Measurements from ENCODE around the gene XXYLT1. TPM values are rescaled to one million over a fixed set of nuclear protein-coding genes. Genes with fewer than 3 reads are reported as not detected.

Gene XXYLT1
- total RNA-seq, 6 experiments from 2014 or later, result 1.7 to 6.5 (median 2.1) TPM

GRCh38 chr3:195214381-195214780 lies 56.6 kb downstream of the XXYLT1 start:
- no peak for ATAC-seq
- no peak for TF ChIP-seq POLR2A (IDR thresholded peaks at IDR 0.05)
- TF ChIP-seq, protein P1, sequence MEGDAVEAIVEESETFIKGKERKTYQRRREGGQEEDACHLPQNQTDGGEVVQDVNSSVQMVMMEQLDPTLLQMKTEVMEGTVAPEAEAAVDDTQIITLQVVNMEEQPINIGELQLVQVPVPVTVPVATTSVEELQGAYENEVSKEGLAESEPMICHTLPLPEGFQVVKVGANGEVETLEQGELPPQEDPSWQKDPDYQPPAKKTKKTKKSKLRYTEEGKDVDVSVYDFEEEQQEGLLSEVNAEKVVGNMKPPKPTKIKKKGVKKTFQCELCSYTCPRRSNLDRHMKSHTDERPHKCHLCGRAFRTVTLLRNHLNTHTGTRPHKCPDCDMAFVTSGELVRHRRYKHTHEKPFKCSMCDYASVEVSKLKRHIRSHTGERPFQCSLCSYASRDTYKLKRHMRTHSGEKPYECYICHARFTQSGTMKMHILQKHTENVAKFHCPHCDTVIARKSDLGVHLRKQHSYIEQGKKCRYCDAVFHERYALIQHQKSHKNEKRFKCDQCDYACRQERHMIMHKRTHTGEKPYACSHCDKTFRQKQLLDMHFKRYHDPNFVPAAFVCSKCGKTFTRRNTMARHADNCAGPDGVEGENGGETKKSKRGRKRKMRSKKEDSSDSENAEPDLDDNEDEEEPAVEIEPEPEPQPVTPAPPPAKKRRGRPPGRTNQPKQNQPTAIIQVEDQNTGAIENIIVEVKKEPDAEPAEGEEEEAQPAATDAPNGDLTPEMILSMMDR (IDR thresholded peaks at IDR 0.05), result no peak
- H3K4me1 ChIP-seq, result no peaks in the 10 kb centered on the region
- H3K9me3 ChIP-seq, result no peaks in the 10 kb centered on the region
- H3K4me3 ChIP-seq, result no peak overlapping the region
- H3K27me3 ChIP-seq, result no peaks in the 10 kb centered on the region
- H3K36me3 ChIP-seq, result no peaks in the 10 kb centered on the region
- no peak overlapping the region for H3K27ac ChIP-seq
- no peak for DNase-seq
- intact Hi-C loops (cut with DNase I), result no loop called here
- WGBS (ENCODE audit: insufficient coverage, low coverage, low lambda C conversion rate, missing lambda C conversion rate), result 89% methylated on average over 4 of the region's 8 CpGs

- Histone ChIP-seq H3K36me3 (no peaks in the 10 kb centered on the region), H3K9me3 (no peaks in the 10 kb centered on the region), H3K4me1 (no peaks in the 10 kb centered on the region), H3K4me3 (no peak overlapping the region), H3K27ac (no peak overlapping the region), H3K27me3 (no peaks in the 10 kb centered on the region)
- DNase-seq, result no peak
- TF ChIP-seq, protein P1 (IDR thresholded peaks at IDR 0.05), result no peak
- no peak for TF ChIP-seq POLR2A (IDR thresholded peaks at IDR 0.05)
- intact Hi-C loops (cut with DNase I), result no loop called here
- ATAC-seq, result no peak
- WGBS (ENCODE audit: insufficient coverage, low coverage, low lambda C conversion rate, missing lambda C conversion rate), result 96% methylated on average over 5 of the region's 9 CpGs
Observed at GRCh38 chr3:195213639-195214315, 57.2 kb downstream of the XXYLT1 start.

DNA sequence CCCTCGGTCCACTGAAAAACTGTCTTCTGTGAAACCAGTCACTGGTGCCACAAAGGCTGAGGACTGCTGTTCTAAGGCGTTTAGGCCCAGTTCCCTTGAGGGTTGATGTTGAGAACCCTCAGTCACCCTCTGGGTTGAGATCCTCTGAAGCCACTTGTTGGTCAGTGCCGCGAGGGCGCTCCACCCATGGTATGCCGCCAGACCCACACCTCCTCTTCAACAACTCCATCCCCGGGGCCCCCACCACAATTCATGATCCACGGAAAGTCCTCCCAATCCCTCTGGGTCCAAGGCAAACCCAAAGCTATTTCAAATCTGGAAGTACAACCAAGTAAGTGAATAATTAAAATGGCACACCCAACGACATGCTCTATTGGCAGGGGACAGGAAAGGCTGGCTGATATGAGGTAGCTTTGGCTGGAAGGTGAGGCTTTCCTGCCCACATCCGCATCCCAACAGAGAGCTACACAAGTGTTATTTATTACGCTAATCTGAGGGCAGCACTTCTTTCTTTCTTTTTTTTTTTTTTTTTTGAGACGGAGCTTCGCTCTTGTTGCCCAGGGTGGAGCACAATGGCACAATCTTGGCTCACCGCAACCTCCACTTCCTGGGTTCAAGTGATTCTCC lies 58.1 kb downstream of the XXYLT1 start:
- ATAC-seq, result no peak
- H3K27ac ChIP-seq, result no peak overlapping the region
- WGBS (ENCODE audit: insufficient coverage, low coverage, low lambda C conversion rate, missing lambda C conversion rate), result 90% methylated on average over 5 of the region's 14 CpGs

GRCh38 chr3:195212033-195212748 lies 58.8 kb downstream of the XXYLT1 start:
- no peak overlapping the region for H3K27ac ChIP-seq
- no peaks in the 10 kb centered on the region for H3K27me3 ChIP-seq
- H3K36me3 ChIP-seq, result no peaks in the 10 kb centered on the region
- intact Hi-C loops (cut with DNase I), result no loop called here
- WGBS (ENCODE audit: insufficient coverage, low coverage, low lambda C conversion rate, missing lambda C conversion rate), result 86% methylated on average over 12 of the region's 22 CpGs
- TF ChIP-seq, protein P1 (IDR thresholded peaks at IDR 0.05), result no peak
- TF ChIP-seq POLR2A (IDR thresholded peaks at IDR 0.05), result no peak
- DNase-seq (no peak), ATAC-seq (no peak)
- no peaks in the 10 kb centered on the region for H3K4me1 ChIP-seq
- no peaks in the 10 kb centered on the region for H3K9me3 ChIP-seq
- no peak overlapping the region for H3K4me3 ChIP-seq

More for the DNA sequence above, 58.1 kb downstream of the XXYLT1 start:
- intact Hi-C loops (cut with DNase I), result no loop called here
- Histone ChIP-seq H3K27me3 (no peaks in the 10 kb centered on the region), H3K4me1 (no peaks in the 10 kb centered on the region), H3K4me3 (no peak overlapping the region), H3K9me3 (no peaks in the 10 kb centered on the region), H3K36me3 (no peaks in the 10 kb centered on the region)
- TF ChIP-seq, protein P1 (IDR thresholded peaks at IDR 0.05), result no peak
- no peak for TF ChIP-seq POLR2A (IDR thresholded peaks at IDR 0.05)
- DNase-seq, result no peak

All from right lobe of liver (tissue), 6 donors.